Common myeloid progenitor, CD34-positive (primary cell): ENCODE results near the gene STAC2.

ENCODE experiments used
- CTCF ChIA-PET: fragments of 350-600 bp; sonication (Branson Sonifier 250); formaldehyde crosslinking; loops from one replicate; lab custom pipeline; 2021; ENCODE audit warnings: antibody characterized with exemption; lab: Charles Lee
- POLR2A ChIA-PET: fragments of 350-600 bp; sonication (Branson Sonifier 250); formaldehyde crosslinking; loops from one replicate; lab custom pipeline; 2021; ENCODE audit warnings: antibody characterized with exemption; lab: Charles Lee
- DNase-seq, 3 donors: peaks; one replicate each; pipeline versions ENCODE4 v3.0.0 to v3.0.0-alpha.2; 2013
- H3K27ac ChIP-seq, 2 experiments: 1 replicate in 1 of 2; 2 replicates in 1 of 2; pipeline ENCODE4 v1.7.0; 2013; ENCODE audit warnings: inconsistent platforms in 2 of 2, low read length in 2 of 2, mild to moderate bottlenecking in 2 of 2, low read depth in 1 of 2, moderate library complexity in 1 of 2; ENCODE audit not compliant: severe bottlenecking in 2 of 2, insufficient read depth in 1 of 2, poor library complexity in 1 of 2
- H3K27me3 ChIP-seq, 5 experiments: replicated peaks in 2 of 5; 1 replicate in 3 of 5; 2 replicates in 2 of 5; pipeline versions ENCODE4 v1.6.1 to v1.7.0; 2013; ENCODE audit warnings: low read length in 4 of 5, mild to moderate bottlenecking in 2 of 5, moderate library complexity in 2 of 5, inconsistent platforms in 1 of 5; ENCODE audit not compliant: insufficient read depth in 5 of 5, control insufficient read depth in 4 of 5
- H3K36me3 ChIP-seq, 4 experiments: 1 replicate in 2 of 4; 2 replicates in 2 of 4; pipeline versions ENCODE4 v1.6.1 to v1.7.0; 2013; ENCODE audit warnings: low read length in 3 of 4, control low read depth in 1 of 4, mild to moderate bottlenecking in 1 of 4; ENCODE audit not compliant: control insufficient read depth in 4 of 4, insufficient read depth in 4 of 4
- H3K4me1 ChIP-seq, 4 experiments: 1 replicate in 3 of 4; 2 replicates in 1 of 4; pipeline versions ENCODE4 v1.6.1 to v1.7.1; 2013; ENCODE audit warnings: low read length in 3 of 4, mild to moderate bottlenecking in 3 of 4, control low read depth in 1 of 4, inconsistent platforms in 1 of 4, moderate library complexity in 1 of 4; ENCODE audit not compliant: control insufficient read depth in 4 of 4, insufficient read depth in 4 of 4; ENCODE audit errors: control extremely low read depth in 1 of 4
- H3K4me3 ChIP-seq, 7 experiments: 1 replicate in 4 of 7; 2 replicates in 3 of 7; pipeline versions ENCODE4 v1.5.1 to v1.7.0; 2013; ENCODE audit warnings: mild to moderate bottlenecking in 7 of 7, low read length in 6 of 7, moderate library complexity in 6 of 7, inconsistent platforms in 2 of 7, low read depth in 2 of 7, control low read depth in 1 of 7; ENCODE audit not compliant: insufficient read depth in 4 of 7, control insufficient read depth in 1 of 7; ENCODE audit errors: extremely low read depth in 1 of 7
- H3K9me3 ChIP-seq, 5 experiments: 1 replicate in 4 of 5; 2 replicates in 1 of 5; pipeline versions ENCODE4 v1.6.1 to v1.7.1; 2013; ENCODE audit warnings: low read length in 4 of 5, mild to moderate bottlenecking in 2 of 5, inconsistent platforms in 1 of 5, low read depth in 1 of 5, moderate library complexity in 1 of 5; ENCODE audit not compliant: control insufficient read depth in 4 of 5, insufficient read depth in 2 of 5; ENCODE audit errors: control extremely low read depth in 1 of 5
- WGBS: methylation state at CpG from one replicate; pipeline ENCODE4 v1.1.5; 2013; ENCODE audit not compliant: insufficient coverage; 5-methylcytosine and 5-hydroxymethylcytosine counted together

The STAC2 gene

DNA sequence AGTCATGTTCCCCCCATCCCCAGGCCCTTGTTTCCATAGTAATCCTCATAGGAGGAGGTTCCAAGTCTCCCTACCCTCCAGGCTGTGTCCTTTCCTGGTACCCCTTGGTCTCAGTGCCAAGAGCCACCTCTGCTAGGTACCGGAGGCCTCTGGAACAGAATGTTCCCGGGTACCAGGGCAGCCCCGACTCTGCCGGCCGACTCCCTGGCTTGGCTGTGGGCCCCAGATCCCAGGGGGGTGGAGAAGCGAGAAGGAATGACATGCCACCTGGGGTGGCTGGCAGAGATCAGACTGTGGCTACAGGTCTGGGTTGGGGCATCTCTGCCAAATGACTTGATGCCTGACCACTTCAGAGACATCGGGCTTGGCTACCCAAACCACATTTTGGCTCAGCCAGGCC, 3.6 kb downstream of the STAC2 start:
- Histone ChIP-seq H3K4me1 (peaks cover 0 to 24% (median 18%) of the 10 kb centered on the region in 4 experiments), H3K36me3 (no peaks in the 10 kb centered on the region), H3K27ac (no peak overlapping the region), H3K4me3 (no peak overlapping the region), H3K27me3 (peaks cover 0 to 74% (median 39%) of the 10 kb centered on the region in 5 experiments), H3K9me3 (no peaks in the 10 kb centered on the region)
- POLR2A ChIA-PET, result no interaction called here
- CTCF ChIA-PET, result interaction anchor here (0.8 to 3.0 kb wide), 6 partner anchors 9 to 239 kb away, joined by 3 to 16 read pairs (median 6); no protein-coding TSS in a partner anchor
- no peak for DNase-seq
- 96% methylated on average over 7 of the region's 7 CpGs for WGBS

DNA sequence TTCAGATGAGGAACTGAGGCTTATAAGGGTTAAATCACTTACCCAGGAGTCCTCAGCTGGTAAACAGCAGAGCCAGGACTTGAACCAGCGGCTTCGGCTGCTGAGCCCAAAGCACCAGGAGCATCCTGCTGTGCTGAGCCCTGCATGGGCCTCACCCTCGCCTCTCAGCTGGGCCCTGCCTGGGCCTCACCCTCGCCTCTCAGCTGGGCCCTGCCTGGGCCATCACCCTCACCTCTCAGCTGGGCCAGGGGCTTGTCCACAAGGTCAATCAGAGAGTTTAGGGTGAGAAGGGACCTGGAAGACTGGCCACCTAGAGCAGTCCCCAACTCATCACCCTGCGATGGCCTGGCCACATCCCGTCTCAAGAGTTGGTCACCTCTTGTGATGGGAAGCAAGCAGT, 4.2 kb downstream of the STAC2 start:
- WGBS, result 92% methylated on average over 6 of the region's 6 CpGs
- H3K27me3 ChIP-seq, result peaks cover 0 to 74% (median 39%) of the 10 kb centered on the region in 5 experiments

GRCh38 chr17:39219647-39220154, 6.0 kb downstream of the STAC2 start:
- H3K4me1 ChIP-seq, result peaks cover 0 to 7% (median 4%) of the 10 kb centered on the region in 4 experiments
- H3K27me3 ChIP-seq, result peaks cover 0 to 57% (median 29%) of the 10 kb centered on the region in 5 experiments
- ChIA-PET CTCF (interaction anchor here (1.0 to 2.7 kb wide), 4 partner anchors 12 to 18 kb away, joined by 3 to 16 read pairs (median 6); no protein-coding TSS in a partner anchor), POLR2A (no interaction called here)
- WGBS, result 90% methylated on average over 8 of the region's 8 CpGs
- no peaks in the 10 kb centered on the region for H3K36me3 ChIP-seq
- no peaks in the 10 kb centered on the region for H3K9me3 ChIP-seq
- H3K4me3 ChIP-seq, result no peak overlapping the region
- H3K27ac ChIP-seq, result no peak overlapping the region
- DNase-seq, result no peak

More for the DNA sequence above, 4.2 kb downstream of the STAC2 start:
- ChIA-PET CTCF (interaction anchor here (0.8 to 3.0 kb wide), 5 partner anchors 10 to 23 kb away, joined by 3 to 16 read pairs (median 6); no protein-coding TSS in a partner anchor), POLR2A (no interaction called here)
- Histone ChIP-seq H3K36me3 (no peaks in the 10 kb centered on the region), H3K4me3 (no peak overlapping the region), H3K4me1 (peaks cover 0 to 24% (median 18%) of the 10 kb centered on the region in 4 experiments), H3K9me3 (no peaks in the 10 kb centered on the region), H3K27ac (no peak overlapping the region)
- no peak for DNase-seq

DNA sequence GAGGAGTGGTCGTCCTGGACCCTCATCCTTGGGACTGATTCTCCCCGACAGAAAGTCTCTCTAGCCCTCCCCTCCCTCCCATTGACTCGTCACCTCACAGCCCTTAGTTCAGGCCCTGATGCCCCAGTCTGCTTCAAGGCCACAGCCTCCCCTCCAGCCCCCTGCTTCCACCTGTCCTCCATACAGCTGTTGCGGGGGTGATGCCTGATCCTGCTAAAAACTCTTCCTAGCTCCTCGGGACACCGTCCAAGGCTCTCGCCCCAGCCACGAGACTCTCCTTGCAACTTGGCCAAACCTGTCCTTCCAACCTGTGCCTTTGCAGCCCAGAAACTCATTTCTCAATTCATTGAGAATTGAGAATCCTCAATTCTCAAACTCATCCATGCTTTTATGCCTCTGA, 6.8 kb downstream of the STAC2 start:
- H3K27me3 ChIP-seq, result peaks cover 0 to 50% (median 25%) of the 10 kb centered on the region in 5 experiments
- H3K4me3 ChIP-seq, result no peak overlapping the region
- peaks cover 0 to 4% (median 2%) of the 10 kb centered on the region in 4 experiments for H3K4me1 ChIP-seq
- DNase-seq, result no peak
- no peak overlapping the region for H3K27ac ChIP-seq
- ChIA-PET POLR2A (no interaction called here), CTCF (interaction anchor here (1.0 to 1.6 kb wide), 5 partner anchors 14 to 28 kb away, joined by 3 to 7 read pairs (median 4); no protein-coding TSS in a partner anchor)
- no peaks in the 10 kb centered on the region for H3K9me3 ChIP-seq
- WGBS, result 100% methylated on average over 5 of the region's 8 CpGs
- H3K36me3 ChIP-seq, result no peaks in the 10 kb centered on the region

DNA sequence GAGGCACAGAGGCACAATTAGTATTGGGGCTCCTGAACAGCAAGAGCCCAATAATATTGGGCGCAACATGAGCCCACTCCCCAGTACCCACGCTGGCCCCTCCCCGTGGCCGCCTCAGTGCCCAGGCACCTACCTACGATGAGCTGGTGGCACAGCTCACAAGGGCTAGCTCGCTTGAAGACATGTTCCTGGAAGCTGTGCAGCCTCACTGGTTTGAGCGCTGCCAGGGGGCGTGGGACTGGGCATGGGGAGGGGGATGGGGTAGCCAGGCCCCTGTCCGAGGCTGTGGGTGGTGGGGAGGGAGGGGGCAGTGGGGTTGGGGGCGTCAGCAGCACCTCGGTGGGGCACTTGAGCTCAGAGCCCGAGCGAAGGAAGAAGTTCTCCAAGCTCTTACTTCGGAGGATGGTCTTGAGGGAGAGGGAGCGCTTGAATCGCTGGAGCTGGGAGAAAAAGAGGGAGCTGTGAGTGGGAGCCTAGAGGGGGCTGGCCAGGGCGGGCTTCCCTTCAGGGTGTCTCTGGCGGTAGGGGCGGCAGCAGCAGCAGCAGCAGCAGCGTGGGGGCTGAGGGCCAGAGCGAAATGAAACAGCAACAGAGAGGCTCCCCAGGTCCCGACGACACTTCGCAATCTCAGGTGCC, 7.9 kb downstream of the STAC2 start:
- WGBS, result 21% methylated on average over 16 of the region's 24 CpGs
- Histone ChIP-seq H3K27ac (no peak overlapping the region), H3K4me1 (peaks cover 0 to 4% (median 2%) of the 10 kb centered on the region in 4 experiments), H3K9me3 (no peaks in the 10 kb centered on the region), H3K36me3 (no peaks in the 10 kb centered on the region), H3K4me3 (peak overlapping the region in 1 of 7 experiments; percentile 38), H3K27me3 (peaks cover 0 to 39% (median 18%) of the 10 kb centered on the region in 5 experiments)
- DNase-seq, result no peak
- POLR2A ChIA-PET, result interaction anchor here (0.9 kb wide), 1 partner anchor 18 kb away, joined by 3 read pairs; the partner anchor contains the start of gene RPL19
- CTCF ChIA-PET, result interaction anchor here (1.2 to 1.6 kb wide), 4 partner anchors 11 to 29 kb away, joined by 3 to 6 read pairs (median 4); no protein-coding TSS in a partner anchor

DNA sequence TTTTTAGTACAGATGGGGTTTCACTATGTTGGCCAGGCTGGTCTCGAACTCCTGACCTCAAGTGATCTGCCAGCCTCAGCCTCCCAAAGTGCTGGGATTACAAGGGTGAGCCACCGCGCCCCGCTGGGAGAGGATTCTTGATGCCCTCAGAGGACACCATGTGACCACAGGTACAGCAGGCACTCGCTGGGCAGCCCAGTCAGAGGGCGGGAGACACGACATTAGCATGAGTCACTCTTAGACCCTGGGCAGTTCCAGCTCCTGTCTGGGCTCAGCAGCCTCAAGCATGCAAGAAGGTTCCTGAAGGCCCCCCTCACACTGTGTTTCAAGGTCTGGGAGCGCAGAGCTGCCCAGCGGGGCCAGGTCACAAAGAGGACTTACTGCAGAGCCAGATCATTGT, 11.9 kb downstream of the STAC2 start:
- Histone ChIP-seq H3K27me3 (peaks cover 0 to 28% (median 5%) of the 10 kb centered on the region in 5 experiments), H3K36me3 (no peaks in the 10 kb centered on the region), H3K4me3 (no peak overlapping the region), H3K9me3 (no peaks in the 10 kb centered on the region), H3K27ac (no peak overlapping the region), H3K4me1 (peaks cover 0 to 25% (median 21%) of the 10 kb centered on the region in 4 experiments)
- DNase-seq, result no peak
- ChIA-PET CTCF (interaction anchor here (0.9 to 3.5 kb wide), 3 partner anchors 22 to 30 kb away, joined by 4 to 14 read pairs (median 5); no protein-coding TSS in a partner anchor), POLR2A (no interaction called here)
- WGBS, result 93% methylated on average over 8 of the region's 9 CpGs
